GM11168 (cell line): ENCODE data around the gene TACSTD2.
"Not testable (repeated sequence)": the region's sequence is repeated elsewhere in the genome, so short reads cannot be mapped to it uniquely, and the experiment has no call there.

ENCODE experiments used
- in situ Hi-C: fragments of 300-500 bp; cut with MboI; formaldehyde crosslinking; loops from one replicate; pipeline ENCODE4 v1.12.0; 2022; ENCODE audit warnings: low sequenced_read_pairs; ENCODE audit not compliant: unreplicated experiment

The TACSTD2 gene

DNA sequence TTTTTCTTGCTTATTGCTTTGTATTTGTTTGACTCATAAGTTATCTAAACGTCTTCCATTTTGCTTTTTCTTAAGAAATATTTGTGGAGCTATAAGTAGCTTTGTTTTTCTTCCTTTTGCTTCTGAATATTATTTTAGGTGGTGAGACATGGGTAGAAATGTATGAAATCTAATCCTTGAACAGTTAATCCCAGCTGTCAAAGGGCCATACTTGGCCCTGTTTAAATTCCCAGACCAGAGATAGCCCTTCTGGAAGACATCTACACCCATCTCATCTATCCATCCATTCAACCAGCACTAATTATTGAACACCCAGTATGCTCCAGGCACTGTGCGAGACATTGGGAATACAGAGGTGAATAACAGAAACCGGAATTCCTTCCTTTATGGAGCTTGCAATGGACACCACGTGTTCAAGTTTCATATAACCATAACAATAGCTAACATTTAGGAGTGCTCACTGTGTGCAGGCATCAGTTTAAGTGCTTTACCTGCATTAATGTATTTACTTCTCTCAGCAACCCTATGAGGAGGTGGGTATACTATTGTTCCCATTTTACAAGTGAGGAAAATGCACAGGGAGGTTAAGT, 8.7 kb downstream of the TACSTD2 start:
- in situ Hi-C loops: no loop called here

DNA sequence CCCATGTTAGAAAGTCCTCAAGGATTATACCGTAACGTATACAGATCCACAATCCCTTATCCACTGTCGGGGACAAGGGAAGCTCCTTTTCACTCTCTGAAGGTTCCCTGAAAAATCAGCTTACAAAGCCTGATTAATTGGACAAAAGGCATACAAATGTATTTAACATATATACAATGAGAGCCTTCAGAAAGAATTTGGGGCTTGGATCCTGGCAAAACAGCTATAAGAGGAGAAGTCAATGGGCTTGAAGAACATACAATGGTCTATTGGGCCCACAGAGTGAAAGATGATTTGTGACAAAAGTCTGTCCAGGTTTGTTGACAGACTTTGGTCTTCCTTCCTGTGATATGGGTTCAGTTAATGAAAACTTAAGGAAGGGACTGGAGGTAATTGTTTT, 10.7 kb downstream of the TACSTD2 start:
- in situ Hi-C loops: no loop called here

DNA sequence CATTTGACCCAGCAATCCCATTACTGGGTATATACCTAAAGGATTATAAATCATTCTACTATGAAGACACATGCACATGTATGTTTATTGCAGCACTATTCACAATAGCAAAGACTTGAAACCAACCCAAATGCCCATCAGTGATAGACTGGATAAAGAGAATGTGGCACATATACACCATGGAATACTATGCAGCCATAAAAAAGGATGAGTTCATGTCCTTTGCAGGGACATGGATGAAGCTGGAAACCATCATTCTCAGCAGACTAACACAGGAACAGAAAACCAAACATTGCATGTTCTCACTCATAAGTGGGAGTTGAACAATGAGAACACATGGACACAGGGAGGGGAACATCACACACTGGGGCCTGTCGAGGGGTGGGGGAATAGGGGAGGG, 13.3 kb downstream of the TACSTD2 start:
- in situ Hi-C loops: not testable (repeated sequence)

DNA sequence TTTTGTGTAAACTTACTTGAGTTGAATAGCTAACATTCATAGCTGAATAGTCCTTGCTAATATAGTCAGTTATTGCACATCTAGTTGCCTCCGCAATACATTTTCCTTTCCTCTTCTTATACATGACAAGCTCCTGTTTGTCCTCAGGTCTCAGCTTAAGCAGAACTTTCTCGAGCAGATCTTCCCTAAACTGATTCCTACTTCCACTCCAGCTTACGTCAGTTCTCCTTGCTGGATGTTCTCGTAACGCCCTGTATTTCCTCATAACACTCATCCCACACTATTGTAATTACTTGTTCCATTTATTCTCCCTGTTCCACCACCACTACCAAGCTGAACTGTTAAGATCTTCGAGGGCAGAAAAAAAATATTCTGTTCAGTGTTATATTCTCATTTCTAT, 15.4 kb downstream of the TACSTD2 start:
- in situ Hi-C loops: no loop called here

DNA sequence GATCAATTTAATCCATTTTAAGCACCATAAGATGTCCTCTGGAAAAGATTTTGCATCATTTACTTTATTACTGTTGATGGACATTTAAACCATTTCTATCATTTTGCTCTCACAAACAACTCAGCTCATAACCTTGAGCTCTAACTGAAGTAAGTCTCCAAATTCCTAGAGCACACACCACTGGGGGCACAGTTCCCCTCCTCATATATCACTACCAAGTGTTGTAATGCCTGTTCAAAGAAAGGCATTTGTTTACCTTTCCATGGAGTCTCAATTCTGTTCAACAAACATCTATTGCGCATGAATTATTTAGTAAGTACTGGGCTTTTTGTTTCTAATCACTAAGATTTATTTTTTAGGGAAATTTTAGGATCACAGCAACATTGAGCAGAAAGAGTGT, 21.7 kb downstream of the TACSTD2 start:
- in situ Hi-C loops: no loop called here

DNA sequence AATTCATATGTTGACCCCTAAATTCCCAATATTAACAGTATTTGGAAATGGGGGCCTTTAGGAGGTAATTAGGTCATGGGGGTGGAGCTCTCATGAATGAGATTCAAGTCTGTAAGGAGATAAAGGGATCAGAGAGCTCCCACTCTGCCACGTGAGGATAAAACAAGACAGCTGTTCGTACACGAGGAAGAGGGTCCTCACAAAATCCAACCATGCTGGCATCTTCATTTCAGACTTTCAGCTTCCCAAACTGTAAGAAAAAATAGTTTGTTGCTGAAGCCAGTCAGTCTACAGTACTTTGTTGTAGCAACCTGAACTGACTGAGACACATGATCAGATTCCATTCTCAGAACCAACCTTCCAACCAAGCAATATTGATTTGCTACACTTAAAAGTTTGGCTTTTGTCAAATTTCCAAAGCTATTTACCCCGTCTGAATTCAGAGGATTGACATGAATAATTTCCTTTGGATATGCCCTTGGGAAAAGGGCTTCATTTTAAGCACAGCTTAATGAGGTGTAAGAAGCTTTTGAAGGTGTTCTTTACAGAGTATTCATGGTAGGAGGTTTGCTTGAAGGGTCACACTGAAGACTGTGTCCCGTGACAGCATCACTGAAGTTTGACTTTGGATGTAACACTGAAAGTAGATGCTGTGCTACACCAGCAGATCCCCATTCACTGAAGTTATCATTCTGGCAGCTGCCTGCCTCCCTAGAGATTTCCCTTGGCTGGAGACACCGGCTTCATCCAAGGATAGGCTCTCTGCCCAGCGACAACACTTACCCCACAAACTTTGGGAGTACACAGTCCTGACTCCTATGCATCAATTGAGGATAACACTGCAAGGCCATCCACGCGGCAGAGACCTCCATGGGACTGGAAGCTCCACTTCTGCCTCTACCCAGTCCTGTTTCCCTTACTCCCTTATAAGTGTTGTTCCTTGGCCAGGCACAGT, 25.6 kb downstream of the TACSTD2 start:
- in situ Hi-C loops: no loop called here

DNA sequence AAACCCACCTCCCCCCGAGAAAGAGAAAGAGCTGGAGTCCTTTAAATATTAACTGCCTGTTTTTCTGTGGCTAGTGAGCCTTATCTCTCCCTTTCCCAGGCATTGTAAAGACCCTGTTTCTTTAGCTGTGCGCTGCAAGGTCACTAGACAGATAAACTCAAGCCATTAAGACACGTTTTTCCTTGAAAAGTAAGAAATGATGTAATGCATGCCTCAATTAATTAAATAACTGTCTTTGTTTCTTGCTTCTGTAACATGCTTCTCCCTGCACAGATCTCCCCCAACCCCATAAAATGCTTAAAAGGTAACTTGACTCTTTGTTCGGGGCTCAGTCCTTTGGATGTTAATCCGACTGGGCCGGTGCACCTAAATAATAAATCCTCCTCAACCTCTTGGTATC, 27.8 kb downstream of the TACSTD2 start:
- in situ Hi-C loops: not testable (repeated sequence)

DNA sequence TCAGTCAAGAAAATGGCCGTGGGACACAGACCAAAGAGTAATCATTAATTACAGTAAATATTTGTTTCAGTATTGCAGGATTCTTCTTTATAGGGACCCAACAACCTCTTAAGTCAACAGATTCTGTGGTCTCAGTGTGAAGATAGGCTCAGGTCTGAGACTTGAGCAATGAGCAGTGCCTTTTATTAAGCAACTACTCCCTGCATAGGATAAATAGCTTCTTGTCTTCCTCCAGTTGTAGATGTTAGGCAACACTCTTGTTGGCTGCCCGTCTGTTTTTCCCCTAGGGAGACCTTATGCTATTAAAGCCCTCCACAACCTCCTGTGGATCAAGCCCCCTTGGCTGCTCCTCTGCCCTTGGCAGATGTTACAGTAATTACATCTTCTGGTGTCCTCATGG, 28.7 kb downstream of the TACSTD2 start:
- in situ Hi-C loops: no loop called here

DNA sequence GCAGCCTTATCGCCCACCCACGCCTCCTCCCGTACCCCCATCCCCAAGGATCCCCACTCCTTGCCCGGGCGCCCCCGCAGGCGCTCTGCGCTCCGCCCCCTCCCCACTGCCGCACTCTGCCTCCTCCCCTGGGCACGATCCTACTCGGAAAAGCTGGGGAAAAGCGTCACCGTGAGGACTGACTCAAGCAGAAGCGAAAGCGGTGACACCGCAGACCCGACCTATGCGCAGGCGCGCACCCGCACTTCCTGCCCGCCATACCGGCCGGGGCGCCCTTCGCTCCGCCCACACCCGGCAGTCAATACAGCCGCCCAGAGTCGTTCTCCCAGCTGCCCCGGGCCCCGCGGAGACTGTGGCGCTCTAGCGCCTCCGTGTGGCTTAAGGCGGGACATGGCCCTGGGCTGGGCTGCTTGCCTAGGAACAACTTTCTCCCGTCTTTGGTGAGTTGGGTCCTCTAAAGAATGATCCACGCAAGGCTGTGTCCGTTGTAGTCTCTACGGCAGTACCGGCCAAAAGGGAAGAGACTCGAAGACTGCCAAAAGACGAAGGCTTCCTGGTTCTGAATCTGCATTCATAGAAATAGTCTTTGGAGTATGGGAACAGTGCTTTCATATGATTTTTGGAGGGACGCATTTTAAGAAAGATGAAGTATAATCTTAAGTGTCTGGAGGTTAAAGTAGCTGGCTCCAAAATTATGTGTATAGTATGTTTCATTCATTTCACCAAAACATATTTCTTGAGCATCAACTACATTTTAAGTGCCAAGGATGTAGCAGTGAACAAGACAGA, 30.3 kb downstream of the TACSTD2 start, which contains the start of gene OMA1:
Gene OMA1 (minus strand): TSS at position 207 of the 789 bp plus-strand sequence. CDS start 7,432 bp downstream, outside the sequence.
- in situ Hi-C loops: no loop called here

DNA sequence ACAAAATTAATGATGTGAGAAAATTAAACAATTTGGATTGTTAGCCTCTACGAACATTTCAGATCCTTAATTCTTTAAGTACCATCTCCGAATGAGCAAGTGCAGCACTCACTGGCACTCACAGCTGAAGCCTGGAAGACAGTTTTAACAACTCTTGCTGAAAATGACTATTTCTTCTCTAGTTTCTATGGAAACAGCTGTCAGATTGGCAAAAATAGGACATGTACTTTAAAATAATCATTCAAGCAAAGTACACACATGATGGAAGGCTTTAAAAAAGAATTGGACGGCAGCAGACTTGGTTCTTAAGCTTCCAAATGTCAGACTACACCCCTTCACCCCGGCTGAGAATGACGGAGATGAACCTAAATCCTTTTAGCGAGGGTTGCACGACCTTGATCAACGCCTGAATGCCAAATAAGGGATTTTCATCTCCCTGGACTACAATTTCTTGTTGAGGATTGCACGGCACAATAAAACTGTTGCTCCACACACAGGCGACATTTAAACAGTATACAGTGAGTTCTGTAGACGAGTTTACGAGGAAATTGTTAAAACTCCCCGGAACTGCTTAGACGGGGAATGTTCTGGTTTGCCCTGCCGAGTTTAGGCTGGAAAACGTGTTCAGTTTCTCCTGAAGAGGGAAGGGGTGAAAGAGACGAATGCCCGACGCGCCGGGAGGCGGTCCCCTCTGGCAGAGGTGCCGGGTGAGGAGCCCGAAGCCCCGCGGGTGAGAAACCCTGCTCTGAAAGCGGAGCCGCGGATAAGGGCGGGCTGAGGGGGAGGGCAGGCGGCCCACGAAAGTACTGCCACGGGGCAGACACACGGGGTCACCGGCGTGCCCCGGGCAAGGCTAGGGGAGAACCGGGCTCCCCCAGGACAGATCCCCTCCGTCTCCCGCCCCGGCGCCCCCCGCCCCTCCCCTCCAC, 31.2 kb downstream of the TACSTD2 start:
- in situ Hi-C loops: no loop called here

DNA sequence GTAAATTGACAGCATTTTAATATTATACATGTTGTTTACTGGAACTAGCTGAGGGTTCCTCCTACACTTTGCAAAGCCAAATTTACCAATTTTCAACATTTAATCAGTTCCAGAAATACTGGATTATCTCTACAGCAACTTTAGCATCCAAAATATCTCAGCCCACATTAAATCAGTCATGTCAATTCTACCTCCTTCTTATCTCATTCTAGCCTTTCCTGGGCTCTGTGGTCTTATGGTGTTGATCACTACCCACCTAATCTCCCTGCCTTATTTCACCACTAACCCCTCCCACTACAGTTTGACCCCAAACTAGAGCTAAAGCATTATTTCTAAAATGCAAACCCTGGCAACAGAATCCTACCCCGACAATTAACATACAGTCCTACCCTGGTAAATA, 33.8 kb downstream of the TACSTD2 start:
- in situ Hi-C loops: no loop called here

DNA sequence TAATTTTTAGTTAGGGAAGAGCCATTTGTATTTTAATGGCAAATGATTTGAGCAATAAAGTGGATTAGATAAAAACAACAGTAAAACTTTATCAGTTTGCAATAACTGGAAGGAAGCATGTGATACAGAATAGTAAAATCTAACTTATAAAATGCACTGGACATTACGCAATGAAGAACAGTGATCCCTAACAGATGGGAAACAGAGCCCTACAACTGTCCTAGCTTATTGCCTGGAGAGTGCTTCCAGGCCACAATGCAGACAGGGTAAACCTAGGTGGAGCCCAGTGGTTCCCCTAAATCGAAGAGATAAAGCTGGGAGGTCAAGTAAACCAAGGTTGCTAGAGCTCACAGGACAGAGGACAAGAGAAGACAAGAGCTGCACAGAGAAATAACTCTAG, 37.5 kb downstream of the TACSTD2 start:
- in situ Hi-C loops: no loop called here

DNA sequence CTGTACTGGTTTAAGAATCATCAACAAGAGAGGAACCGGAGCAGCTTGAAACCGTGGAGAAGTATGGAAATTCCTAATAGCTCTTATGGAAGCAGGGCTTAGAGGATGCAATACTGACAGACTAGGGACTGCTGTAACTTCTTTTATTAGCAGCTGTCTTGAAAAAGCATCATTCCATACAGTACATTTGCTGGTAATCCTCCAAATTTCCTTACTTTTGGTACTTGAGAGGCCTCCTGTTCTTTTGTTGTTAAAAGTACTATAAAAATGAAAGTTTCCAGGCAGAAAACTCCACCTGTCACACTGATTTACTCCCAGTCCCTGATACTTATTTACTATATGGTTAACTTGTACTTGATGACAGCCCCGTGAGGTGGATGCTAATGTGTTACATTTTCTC, 38.2 kb downstream of the TACSTD2 start:
- in situ Hi-C loops: no loop called here

DNA sequence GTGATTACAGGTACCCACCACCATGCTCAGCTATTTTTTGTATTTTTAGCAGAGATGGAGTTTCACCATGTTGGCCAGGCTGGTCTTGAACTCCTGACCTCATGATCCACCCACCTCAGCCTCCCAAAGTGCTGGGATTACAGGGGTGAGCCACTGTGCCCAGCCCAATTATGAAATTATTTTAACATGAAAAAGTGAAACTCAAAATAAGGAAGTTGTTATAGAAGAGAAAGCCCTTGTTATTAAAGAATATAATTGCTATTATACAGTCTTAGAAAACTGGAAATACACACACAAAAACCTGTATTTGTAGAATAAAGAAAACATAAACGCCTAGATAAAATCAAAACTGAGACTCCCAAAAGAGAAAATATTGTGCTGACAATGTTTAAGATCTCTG, 45.2 kb downstream of the TACSTD2 start:
- in situ Hi-C loops: not testable (repeated sequence)

DNA sequence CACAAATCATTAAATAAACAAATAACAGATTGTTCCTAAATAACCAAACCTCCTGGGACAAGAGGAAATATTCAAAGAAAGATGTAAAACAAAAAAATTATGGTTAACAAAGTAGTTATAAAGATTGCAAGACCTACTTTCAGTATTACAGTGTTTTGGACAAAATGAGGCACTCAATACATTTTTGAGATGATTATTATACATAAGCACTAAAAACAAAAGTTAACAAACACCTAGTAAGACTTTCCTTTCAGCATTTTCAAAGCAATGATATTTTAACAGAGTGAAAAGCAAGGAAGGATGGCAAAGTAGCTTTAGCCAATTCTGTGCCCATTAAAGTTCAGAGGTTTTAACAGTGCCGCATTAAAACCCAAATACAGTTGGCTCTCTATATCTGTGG, 47.8 kb downstream of the TACSTD2 start:
- in situ Hi-C loops: no loop called here

DNA sequence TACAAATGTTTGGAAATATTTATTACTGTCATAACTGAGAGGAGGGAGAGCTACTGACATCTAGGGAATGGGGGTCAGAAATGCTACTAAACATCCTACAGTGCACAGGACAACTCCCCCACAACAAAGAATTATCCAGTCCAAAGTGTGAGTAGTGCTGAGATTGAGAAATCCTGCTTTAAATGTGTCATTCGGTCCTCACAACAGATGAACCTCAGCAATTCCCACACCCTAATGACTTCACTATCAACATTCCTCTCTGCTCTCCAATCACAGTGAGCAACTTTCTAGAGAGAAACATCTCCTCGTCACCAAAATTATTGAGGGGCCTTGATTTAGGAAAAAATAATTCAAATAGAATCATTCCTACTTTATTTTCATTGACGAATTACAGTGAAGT, 48.5 kb downstream of the TACSTD2 start:
- in situ Hi-C loops: no loop called here
